IPS-20b (cell line): ENCODE measurements around the gene GABBR2.

Experiments
- H3K27ac ChIP-seq: one replicate; pipeline ENCODE4 v1.5.1; 2013; ENCODE audit warnings: low read length
- H3K27me3 ChIP-seq: 2 replicates; pipeline ENCODE4 v1.6.1; 2013; ENCODE audit warnings: mild to moderate bottlenecking, low read length, inconsistent platforms; ENCODE audit not compliant: insufficient read depth
- H3K36me3 ChIP-seq: 2 replicates; pipeline ENCODE4 v1.6.1; 2013; ENCODE audit warnings: low read depth, mild to moderate bottlenecking, inconsistent platforms, low read length, moderate library complexity; ENCODE audit not compliant: insufficient read depth
- H3K4me1 ChIP-seq: 2 replicates; pipeline ENCODE4 v1.6.1; 2013; ENCODE audit warnings: mild to moderate bottlenecking, control low read depth, inconsistent platforms, low read length, moderate library complexity; ENCODE audit not compliant: insufficient read depth
- H3K4me3 ChIP-seq: 2 replicates; pipeline ENCODE4 v1.5.1; 2013; ENCODE audit warnings: mild to moderate bottlenecking, low read length, inconsistent platforms
- H3K9ac ChIP-seq: 2 replicates; pipeline ENCODE4 v1.6.1; 2013; ENCODE audit warnings: low read depth, mild to moderate bottlenecking, inconsistent platforms, low read length, moderate library complexity
- H3K9me3 ChIP-seq: 2 replicates; pipeline ENCODE4 v1.6.1; 2013; ENCODE audit warnings: mild to moderate bottlenecking, low read depth, low read length, inconsistent platforms; ENCODE audit not compliant: insufficient read depth

GABBR2 gene

GRCh38 chr9:98570663-98571440, 137.9 kb downstream of the GABBR2 start:
- no peak overlapping the region for H3K4me3 ChIP-seq
- no peak overlapping the region for H3K27ac ChIP-seq
- no peak overlapping the region for H3K9ac ChIP-seq
- no peaks in the 10 kb centered on the region for H3K9me3 ChIP-seq
- no peaks in the 10 kb centered on the region for H3K27me3 ChIP-seq
- no peaks in the 10 kb centered on the region for H3K36me3 ChIP-seq
- H3K4me1 ChIP-seq: no peaks in the 10 kb centered on the region

DNA sequence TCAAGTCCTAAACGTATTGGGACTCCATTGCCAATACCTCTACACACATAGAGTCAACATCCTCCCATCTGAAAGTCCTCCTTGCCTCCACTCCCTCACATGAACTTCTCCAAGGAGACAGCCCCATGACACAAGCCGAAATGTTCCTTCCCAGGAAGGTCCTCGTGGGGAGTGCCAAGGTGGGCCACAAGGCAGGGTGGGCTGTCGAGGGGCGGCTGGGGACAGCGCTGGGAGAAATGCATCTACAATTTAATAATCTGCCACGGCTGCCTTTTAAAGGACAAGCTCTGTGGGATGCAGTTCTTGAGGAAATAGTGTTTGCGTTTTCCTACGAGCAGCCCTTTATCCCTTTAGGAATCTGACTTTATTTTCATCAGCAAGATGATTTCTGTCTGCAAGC, 138.7 kb downstream of the GABBR2 start:
- Histone ChIP-seq H3K4me3 (no peak overlapping the region), H3K4me1 (no peaks in the 10 kb centered on the region), H3K9me3 (no peaks in the 10 kb centered on the region), H3K27ac (no peak overlapping the region), H3K36me3 (no peaks in the 10 kb centered on the region), H3K9ac (no peak overlapping the region), H3K27me3 (no peaks in the 10 kb centered on the region)

DNA sequence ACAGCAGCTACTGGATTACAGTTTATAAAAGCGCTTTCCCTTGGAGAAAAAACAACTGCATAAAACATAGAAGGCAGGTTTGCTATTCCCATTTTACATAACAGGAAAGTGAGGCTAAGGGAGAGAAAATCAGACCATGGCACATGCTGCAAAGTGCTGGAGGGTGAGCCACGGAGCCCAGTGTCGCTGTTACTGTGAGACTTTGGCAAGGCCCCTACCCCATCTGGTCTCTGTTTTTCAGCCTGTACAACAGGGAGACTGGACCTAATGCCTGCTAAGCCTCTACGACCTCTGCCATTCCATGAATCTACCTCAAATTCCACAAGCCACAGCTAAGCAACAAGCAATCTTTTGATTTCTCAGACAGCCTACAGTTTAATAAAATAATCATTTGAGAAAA, 139.2 kb downstream of the GABBR2 start:
- H3K36me3 ChIP-seq: no peaks in the 10 kb centered on the region
- H3K27me3 ChIP-seq: no peaks in the 10 kb centered on the region
- H3K9me3 ChIP-seq: no peaks in the 10 kb centered on the region

DNA sequence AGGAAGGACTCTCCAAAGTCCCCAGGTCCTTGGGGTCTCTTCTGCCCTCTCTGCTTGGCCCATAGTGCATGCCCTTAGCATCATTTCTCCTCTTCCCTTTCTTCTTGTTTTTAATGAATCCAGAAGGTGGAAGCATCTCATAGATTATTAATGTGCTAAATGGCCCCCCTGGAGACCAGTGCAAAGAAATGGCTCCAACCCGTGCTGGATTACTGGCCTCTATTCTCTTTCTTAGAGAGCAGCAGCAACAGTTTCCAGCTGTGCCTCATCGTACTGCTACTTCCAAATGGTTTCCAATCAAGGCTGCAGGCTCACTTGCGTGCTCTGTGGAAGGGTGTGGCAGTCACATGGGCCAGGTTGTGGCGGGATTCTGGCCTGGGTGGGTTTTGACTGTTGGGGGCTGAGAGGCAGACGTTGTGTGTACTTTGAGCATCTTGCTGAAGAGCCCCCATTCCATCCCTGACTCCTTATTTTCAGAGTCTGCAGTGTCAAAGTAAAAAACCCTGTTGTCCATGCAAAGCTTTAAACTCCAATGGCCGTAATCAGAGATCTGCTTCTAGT, 139.7 kb downstream of the GABBR2 start:
- H3K36me3 ChIP-seq: no peaks in the 10 kb centered on the region
- no peaks in the 10 kb centered on the region for H3K27me3 ChIP-seq
- no peak overlapping the region for H3K27ac ChIP-seq
- H3K4me1 ChIP-seq: no peaks in the 10 kb centered on the region
- H3K9me3 ChIP-seq: no peaks in the 10 kb centered on the region
- no peak overlapping the region for H3K9ac ChIP-seq
- H3K4me3 ChIP-seq: no peak overlapping the region

More for the DNA sequence above, 139.2 kb downstream of the GABBR2 start:
- Histone ChIP-seq H3K27ac (no peak overlapping the region), H3K4me1 (no peaks in the 10 kb centered on the region), H3K9ac (no peak overlapping the region), H3K4me3 (no peak overlapping the region)

GRCh38 chr9:98568234-98568908, 140.4 kb downstream of the GABBR2 start:
- H3K27me3 ChIP-seq: no peaks in the 10 kb centered on the region
- no peak overlapping the region for H3K27ac ChIP-seq
- no peak overlapping the region for H3K9ac ChIP-seq
- no peak overlapping the region for H3K4me3 ChIP-seq
- H3K4me1 ChIP-seq: no peaks in the 10 kb centered on the region
- H3K9me3 ChIP-seq: no peaks in the 10 kb centered on the region
- no peaks in the 10 kb centered on the region for H3K36me3 ChIP-seq

DNA sequence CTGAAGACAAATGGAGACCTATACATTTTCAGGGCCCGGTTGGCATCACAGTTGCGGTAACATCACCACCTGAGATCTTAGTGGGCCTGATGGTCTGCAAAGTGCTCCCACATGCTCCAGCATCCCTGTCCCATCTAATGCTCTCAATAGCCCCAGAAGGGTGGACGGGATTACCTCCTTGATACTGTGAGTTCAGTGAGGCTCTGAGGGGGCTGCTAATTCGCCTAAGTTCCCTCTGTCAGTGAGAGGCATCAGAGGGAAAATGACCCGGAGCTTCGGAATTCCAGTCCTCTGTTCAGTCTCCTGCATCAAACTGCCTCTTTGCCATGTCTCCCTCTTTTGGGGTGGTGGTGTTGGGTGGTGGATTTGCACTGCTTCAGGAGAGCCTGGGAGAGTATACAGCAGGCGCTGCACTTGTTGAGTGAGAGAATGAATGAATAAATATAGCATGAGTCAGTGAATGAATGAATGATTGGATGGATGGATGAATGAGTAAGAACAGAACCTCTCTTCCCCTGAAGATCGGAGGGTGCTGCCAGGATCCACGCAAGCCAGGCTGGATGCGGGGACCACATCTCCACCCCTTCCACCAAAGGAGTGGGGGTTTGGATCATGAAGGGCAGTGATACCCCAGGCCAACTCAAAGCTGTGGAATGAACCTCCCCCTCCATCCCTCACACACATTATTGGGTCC, 141.0 kb downstream of the GABBR2 start:
- H3K9me3 ChIP-seq: no peaks in the 10 kb centered on the region
- no peak overlapping the region for H3K27ac ChIP-seq
- H3K27me3 ChIP-seq: no peaks in the 10 kb centered on the region
- no peak overlapping the region for H3K9ac ChIP-seq
- no peaks in the 10 kb centered on the region for H3K36me3 ChIP-seq
- H3K4me1 ChIP-seq: no peaks in the 10 kb centered on the region
- no peak overlapping the region for H3K4me3 ChIP-seq

- no peaks in the 10 kb centered on the region for H3K36me3 ChIP-seq
Measured at GRCh38 chr9:98565152-98566135, 143.3 kb downstream of the GABBR2 start.

DNA sequence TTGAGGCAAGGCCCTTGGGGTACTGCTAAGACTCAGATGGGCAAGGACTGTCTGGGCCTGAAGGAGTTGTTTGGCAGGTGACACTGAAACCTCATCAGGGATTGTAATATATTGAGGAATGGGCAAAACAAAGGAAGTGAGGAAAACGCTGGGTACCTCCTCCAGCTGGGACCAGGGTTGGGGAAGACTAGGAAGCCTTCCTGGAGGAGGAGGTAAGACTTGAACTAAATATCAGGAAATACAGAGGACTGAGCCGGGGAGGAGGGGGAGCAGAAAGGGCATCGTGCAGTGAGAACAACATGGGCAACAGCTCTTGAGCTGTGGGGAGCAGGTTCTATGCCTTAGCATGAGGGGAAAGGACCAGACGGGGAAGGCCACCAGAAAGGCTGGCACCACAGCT, 144.0 kb downstream of the GABBR2 start:
- Histone ChIP-seq H3K9me3 (no peaks in the 10 kb centered on the region), H3K9ac (no peak overlapping the region), H3K4me1 (no peaks in the 10 kb centered on the region), H3K27ac (no peak overlapping the region), H3K4me3 (no peak overlapping the region), H3K27me3 (no peaks in the 10 kb centered on the region), H3K36me3 (no peaks in the 10 kb centered on the region)

More at GRCh38 chr9:98565152-98566135, 143.3 kb downstream of the GABBR2 start:
- H3K27ac ChIP-seq: no peak overlapping the region
- no peaks in the 10 kb centered on the region for H3K27me3 ChIP-seq
- no peak overlapping the region for H3K9ac ChIP-seq
- H3K9me3 ChIP-seq: no peaks in the 10 kb centered on the region
- no peak overlapping the region for H3K4me3 ChIP-seq
- no peaks in the 10 kb centered on the region for H3K4me1 ChIP-seq

DNA sequence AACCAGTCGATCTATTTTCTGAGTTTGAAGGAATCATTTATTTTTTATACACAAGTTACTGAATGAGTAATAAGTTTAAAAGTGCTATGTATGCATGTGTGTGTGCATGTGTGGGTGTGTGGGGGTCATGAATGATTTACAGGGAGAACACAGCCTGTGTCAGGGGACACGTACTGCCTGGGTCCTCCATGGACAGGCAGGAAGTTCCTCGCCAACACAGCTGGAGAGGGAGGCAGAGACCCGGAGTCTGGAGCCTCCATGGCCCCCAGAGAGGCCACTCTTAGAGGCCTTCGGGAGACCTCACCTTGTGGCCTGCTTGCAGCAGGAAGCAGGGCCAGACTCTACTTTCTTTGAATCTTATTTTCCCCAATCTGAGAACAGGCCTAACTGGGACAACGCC, 144.7 kb downstream of the GABBR2 start:
- Histone ChIP-seq H3K36me3 (no peaks in the 10 kb centered on the region), H3K9ac (no peak overlapping the region), H3K4me3 (no peak overlapping the region), H3K4me1 (no peaks in the 10 kb centered on the region), H3K27ac (no peak overlapping the region), H3K9me3 (no peaks in the 10 kb centered on the region), H3K27me3 (no peaks in the 10 kb centered on the region)

GRCh38 chr9:98563212-98563907, 145.4 kb downstream of the GABBR2 start:
- Histone ChIP-seq H3K9ac (no peak overlapping the region), H3K27me3 (no peaks in the 10 kb centered on the region), H3K4me3 (no peak overlapping the region)

More at GRCh38 chr9:98563212-98563907, 145.4 kb downstream of the GABBR2 start:
- H3K9me3 ChIP-seq: no peaks in the 10 kb centered on the region
- no peaks in the 10 kb centered on the region for H3K36me3 ChIP-seq
- no peaks in the 10 kb centered on the region for H3K4me1 ChIP-seq
- no peak overlapping the region for H3K27ac ChIP-seq
